ENCODE data around the gene ATP10B. TPM values are rescaled to one million over a fixed set of nuclear protein-coding genes. Genes with fewer than 3 reads are reported as not detected.
"Not testable (repeated sequence)": the region's sequence is repeated elsewhere in the genome, so short reads cannot be mapped to it uniquely, and the experiment has no call there.

Gene ATP10B, protein sequence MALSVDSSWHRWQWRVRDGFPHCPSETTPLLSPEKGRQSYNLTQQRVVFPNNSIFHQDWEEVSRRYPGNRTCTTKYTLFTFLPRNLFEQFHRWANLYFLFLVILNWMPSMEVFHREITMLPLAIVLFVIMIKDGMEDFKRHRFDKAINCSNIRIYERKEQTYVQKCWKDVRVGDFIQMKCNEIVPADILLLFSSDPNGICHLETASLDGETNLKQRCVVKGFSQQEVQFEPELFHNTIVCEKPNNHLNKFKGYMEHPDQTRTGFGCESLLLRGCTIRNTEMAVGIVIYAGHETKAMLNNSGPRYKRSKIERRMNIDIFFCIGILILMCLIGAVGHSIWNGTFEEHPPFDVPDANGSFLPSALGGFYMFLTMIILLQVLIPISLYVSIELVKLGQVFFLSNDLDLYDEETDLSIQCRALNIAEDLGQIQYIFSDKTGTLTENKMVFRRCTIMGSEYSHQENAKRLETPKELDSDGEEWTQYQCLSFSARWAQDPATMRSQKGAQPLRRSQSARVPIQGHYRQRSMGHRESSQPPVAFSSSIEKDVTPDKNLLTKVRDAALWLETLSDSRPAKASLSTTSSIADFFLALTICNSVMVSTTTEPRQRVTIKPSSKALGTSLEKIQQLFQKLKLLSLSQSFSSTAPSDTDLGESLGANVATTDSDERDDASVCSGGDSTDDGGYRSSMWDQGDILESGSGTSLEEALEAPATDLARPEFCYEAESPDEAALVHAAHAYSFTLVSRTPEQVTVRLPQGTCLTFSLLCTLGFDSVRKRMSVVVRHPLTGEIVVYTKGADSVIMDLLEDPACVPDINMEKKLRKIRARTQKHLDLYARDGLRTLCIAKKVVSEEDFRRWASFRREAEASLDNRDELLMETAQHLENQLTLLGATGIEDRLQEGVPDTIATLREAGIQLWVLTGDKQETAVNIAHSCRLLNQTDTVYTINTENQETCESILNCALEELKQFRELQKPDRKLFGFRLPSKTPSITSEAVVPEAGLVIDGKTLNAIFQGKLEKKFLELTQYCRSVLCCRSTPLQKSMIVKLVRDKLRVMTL (N-terminal part only)
- total RNA-seq = 1.3 and 12.4 TPM in 2 replicates

DNA sequence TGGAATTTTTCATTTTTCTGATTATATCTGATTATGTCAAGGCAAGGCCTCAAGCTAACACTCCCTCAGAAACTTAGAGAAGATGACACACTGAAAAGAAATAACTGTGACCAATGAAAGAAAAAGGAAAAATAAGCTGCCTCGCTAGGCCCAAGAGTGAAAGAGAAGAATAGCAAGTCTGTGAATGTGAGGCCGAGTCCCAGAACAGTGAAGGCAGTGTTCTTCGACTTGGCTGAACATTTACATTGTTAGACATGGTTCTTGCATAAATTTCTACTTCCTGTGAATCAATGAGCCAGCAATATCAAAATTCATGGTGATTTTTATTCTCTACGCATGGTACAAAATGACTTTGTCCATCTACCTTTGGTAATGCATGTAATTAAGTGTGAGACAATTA lies at the start of gene ATP10B:
TSS of gene ATP10B (minus strand) at position 163 of the 400 bp plus-strand sequence. CDS start 164,137 bp downstream, outside the sequence.
- H3K4me3 ChIP-seq (ENCODE audit: low read depth, low read length) = no peak within 1 kb of the TSS
- H3K27me3 ChIP-seq (ENCODE audit: control insufficient read depth, insufficient read depth, low read length) = no peaks in the 10 kb centered on the region
- TF ChIP-seq, protein P1, sequence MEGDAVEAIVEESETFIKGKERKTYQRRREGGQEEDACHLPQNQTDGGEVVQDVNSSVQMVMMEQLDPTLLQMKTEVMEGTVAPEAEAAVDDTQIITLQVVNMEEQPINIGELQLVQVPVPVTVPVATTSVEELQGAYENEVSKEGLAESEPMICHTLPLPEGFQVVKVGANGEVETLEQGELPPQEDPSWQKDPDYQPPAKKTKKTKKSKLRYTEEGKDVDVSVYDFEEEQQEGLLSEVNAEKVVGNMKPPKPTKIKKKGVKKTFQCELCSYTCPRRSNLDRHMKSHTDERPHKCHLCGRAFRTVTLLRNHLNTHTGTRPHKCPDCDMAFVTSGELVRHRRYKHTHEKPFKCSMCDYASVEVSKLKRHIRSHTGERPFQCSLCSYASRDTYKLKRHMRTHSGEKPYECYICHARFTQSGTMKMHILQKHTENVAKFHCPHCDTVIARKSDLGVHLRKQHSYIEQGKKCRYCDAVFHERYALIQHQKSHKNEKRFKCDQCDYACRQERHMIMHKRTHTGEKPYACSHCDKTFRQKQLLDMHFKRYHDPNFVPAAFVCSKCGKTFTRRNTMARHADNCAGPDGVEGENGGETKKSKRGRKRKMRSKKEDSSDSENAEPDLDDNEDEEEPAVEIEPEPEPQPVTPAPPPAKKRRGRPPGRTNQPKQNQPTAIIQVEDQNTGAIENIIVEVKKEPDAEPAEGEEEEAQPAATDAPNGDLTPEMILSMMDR (IDR thresholded peaks at IDR 0.05; ENCODE audit: insufficient read depth, low read length, severe bottlenecking) = no peak
- no peak for DNase-seq (ENCODE audit: low read depth)
- no peaks in the 10 kb centered on the region for H3K36me3 ChIP-seq (ENCODE audit: control insufficient read depth, insufficient read depth, low read length)
- no peak for FAIRE-seq

DNA sequence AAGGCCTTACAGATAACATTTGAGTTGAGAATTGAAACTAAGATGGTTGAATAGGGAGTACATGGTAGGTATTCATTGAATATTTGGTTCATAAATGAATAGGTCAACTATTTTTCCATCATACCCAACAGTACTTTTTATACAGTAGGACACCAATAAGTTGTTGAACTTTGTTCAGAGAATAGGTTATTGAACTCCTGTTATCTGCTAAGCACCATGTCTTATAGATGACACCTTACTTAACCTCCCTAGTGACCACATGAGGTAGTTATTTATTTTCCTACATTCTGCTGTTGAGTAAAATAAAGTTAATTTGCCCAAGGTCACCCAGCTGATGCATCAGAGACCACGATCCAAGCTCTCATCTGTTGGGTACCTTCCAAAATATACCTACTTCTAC lies 49.6 kb upstream of the ATP10B start:
- H3K27me3 ChIP-seq (ENCODE audit: control insufficient read depth, insufficient read depth, low read length) = no peaks in the 10 kb centered on the region
- no peak overlapping the region for H3K4me3 ChIP-seq (ENCODE audit: low read depth, low read length)
- H3K36me3 ChIP-seq (ENCODE audit: control insufficient read depth, insufficient read depth, low read length) = no peaks in the 10 kb centered on the region
- TF ChIP-seq, protein P1 (IDR thresholded peaks at IDR 0.05; ENCODE audit: insufficient read depth, low read length, severe bottlenecking) = no peak
- DNase-seq (ENCODE audit: low read depth) (no peak), FAIRE-seq (no peak)

DNA sequence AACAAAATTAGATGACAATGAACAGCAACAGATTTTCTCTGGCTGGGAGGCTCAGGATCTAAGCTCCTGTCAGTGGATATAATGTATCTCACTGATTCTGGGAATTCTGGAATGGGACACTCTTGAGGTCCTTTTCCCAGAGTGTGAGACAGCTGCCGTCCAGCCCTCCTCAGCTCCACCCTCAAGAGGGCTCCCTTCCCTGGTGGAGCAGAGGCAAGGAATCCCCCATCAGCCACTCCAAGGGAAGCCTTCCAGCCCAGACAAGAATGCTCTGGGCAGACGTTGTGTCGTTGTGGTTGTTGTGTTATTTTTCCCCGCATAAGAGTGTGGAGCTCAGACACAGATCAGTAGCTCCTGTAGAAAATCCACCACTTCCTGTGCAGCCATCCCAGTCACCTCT lies 47.7 kb upstream of the ATP10B start:
- H3K4me3 ChIP-seq (ENCODE audit: low read depth, low read length) = no peak overlapping the region
- H3K36me3 ChIP-seq (ENCODE audit: control insufficient read depth, insufficient read depth, low read length) = no peaks in the 10 kb centered on the region
- TF ChIP-seq, protein P1 (IDR thresholded peaks at IDR 0.05; ENCODE audit: insufficient read depth, low read length, severe bottlenecking) = no peak
- FAIRE-seq (no peak), DNase-seq (ENCODE audit: low read depth) (no peak)
- no peaks in the 10 kb centered on the region for H3K27me3 ChIP-seq (ENCODE audit: control insufficient read depth, insufficient read depth, low read length)

DNA sequence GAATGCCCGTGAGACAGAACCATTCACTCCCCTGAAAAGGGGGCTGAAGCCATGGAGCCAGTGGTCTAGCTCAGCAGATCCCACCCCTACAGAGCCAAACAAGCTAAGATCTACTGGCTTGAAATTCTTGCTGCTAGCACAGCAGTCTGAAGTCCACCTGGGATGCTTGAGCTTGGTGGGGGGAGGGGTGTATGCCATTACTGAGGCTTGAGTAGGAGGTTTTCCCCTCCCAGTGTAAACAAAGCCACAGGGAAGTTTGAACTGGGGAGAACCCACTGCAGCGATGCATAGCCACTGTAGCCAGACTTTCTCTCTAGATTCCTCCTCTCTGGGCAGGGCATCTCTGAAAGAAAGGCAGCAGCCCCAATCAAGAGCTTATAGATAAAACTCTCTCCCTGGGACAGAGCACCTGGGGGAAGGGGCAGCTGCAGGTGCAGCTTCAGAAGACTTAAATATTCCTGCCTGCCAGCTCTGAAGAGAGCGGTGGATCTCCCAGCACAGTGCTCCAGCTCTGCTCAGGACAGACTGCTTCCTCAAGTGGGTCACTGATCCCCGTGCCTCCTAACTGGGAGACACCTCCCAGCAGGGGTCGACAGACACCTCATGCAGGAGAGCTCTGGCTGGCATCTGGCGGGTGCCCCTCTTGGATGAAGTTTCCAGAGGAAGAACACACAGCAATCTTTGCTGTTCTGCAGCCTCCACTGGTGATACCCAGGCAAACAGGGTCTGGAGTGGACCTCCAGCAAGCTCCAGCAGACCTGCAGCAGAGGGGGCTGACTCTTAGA lies 41.4 kb upstream of the ATP10B start:
- not testable (repeated sequence) for H3K27me3 ChIP-seq (ENCODE audit: control insufficient read depth, insufficient read depth, low read length); DNase-seq (ENCODE audit: low read depth); FAIRE-seq; H3K36me3 ChIP-seq (ENCODE audit: control insufficient read depth, insufficient read depth, low read length); H3K4me3 ChIP-seq (ENCODE audit: low read depth, low read length)

DNA sequence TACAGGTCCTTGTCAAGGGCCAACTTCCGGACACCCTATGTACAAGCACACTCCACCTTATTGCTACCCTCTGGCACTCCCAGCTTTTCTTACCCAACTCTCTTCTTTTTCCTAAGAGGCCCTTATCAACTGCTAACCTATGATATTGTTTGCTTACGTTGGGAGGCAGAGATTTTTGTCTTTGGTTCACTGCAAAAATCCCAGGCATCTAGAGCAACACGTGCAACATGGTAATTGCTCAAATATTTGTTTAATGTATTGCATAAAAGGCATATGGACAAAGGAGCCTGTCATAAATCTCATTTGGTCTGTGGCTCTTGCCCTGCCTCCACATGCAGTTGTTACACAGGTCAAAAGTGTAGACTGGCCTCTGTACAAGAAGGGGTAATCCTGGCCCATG lies 35.8 kb upstream of the ATP10B start:
- FAIRE-seq = no peak
- TF ChIP-seq, protein P1 (IDR thresholded peaks at IDR 0.05; ENCODE audit: insufficient read depth, low read length, severe bottlenecking) = no peak
- DNase-seq (ENCODE audit: low read depth) = peak; percentile 42

DNA sequence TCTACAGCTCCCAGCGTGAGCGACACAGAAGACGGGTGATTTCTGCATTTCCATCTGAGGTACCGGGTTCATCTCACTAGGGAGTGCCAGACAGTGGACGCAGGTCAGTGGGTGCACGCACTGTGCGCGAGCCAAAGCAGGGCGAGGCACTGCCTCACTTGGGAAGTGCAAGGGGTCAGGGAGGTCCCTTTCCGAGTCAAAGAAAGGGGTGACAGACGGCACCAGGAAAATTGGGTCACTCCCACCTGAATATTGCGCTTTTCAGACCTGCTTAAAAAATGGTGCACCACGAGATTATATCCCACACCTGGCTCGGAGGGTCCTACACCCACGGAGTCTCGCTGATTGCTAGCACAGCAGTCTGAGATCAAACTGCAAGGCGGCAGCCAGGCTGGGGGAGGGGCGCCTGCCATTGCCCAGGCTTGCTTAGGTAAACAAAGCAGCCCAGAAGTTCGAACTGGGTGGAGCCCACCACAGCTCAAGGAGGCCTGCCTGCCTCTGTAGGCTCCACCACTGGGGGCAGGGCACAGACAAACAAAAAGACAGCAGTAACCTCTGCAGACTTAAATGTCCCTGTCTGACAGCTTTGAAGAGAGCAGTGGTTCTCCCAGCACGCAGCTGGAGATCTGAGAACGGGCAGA lies 21.7 kb upstream of the ATP10B start:
- not testable (repeated sequence) for H3K27me3 ChIP-seq (ENCODE audit: control insufficient read depth, insufficient read depth, low read length); FAIRE-seq

More for the DNA sequence above, 35.8 kb upstream of the ATP10B start:
- H3K27me3 ChIP-seq (ENCODE audit: control insufficient read depth, insufficient read depth, low read length) = no peaks in the 10 kb centered on the region
- no peak overlapping the region for H3K4me3 ChIP-seq (ENCODE audit: low read depth, low read length)
- no peaks in the 10 kb centered on the region for H3K36me3 ChIP-seq (ENCODE audit: control insufficient read depth, insufficient read depth, low read length)

More for the DNA sequence above, 21.7 kb upstream of the ATP10B start:
- DNase-seq (ENCODE audit: low read depth); H3K36me3 ChIP-seq (ENCODE audit: control insufficient read depth, insufficient read depth, low read length); H3K4me3 ChIP-seq (ENCODE audit: low read depth, low read length): not testable (repeated sequence)
